Stimulated activated naive CD8-positive, alpha-beta T cell treated with anti-CD3 and anti-CD28 coated beads, Interleukin-15, Interleukin-2, amounts not matched to agents 100 ng/mL and 50 ng/mL, for 24 hours (primary cell): ENCODE data around the gene SPOCK2.

Experiments used
- H3K27ac Mint-ChIP-seq: one replicate; pipeline ENCODE4 v1.8.0; 2021; ENCODE audit warnings: mild to moderate bottlenecking, mixed read lengths
- H3K27me3 Mint-ChIP-seq: one replicate; pipeline ENCODE4 v1.8.0; 2021; ENCODE audit warnings: mixed read lengths
- H3K36me3 Mint-ChIP-seq: one replicate; pipeline ENCODE4 v1.8.0; 2021; ENCODE audit warnings: low read depth, mixed read lengths
- H3K4me1 Mint-ChIP-seq: one replicate; pipeline ENCODE4 v1.8.0; 2021; ENCODE audit warnings: low read depth, mixed read lengths
- H3K4me3 Mint-ChIP-seq: one replicate; pipeline ENCODE4 v1.8.0; 2021; ENCODE audit warnings: mild to moderate bottlenecking, mixed read lengths
- H3K9me3 Mint-ChIP-seq: one replicate; pipeline ENCODE4 v1.8.0; 2021; ENCODE audit warnings: mixed read lengths

The SPOCK2 gene

GRCh38 chr10:72086466-72087391 lies 1.6 kb downstream of the SPOCK2 start:
- Mint-ChIP-seq H3K36me3 (peaks cover 33% of the 10 kb centered on the region), H3K27ac (peak overlapping the region; percentile 81), H3K27me3 (no peaks in the 10 kb centered on the region), H3K9me3 (no peaks in the 10 kb centered on the region), H3K4me3 (peak overlapping the region; percentile 98), H3K4me1 (peaks cover 70% of the 10 kb centered on the region)

- H3K4me1 Mint-ChIP-seq = peaks cover 78% of the 10 kb centered on the region
- peak overlapping the region; percentile 98 for H3K4me3 Mint-ChIP-seq
- H3K36me3 Mint-ChIP-seq = peaks cover 33% of the 10 kb centered on the region
- peak overlapping the region; percentile 75 for H3K27ac Mint-ChIP-seq
- H3K27me3 Mint-ChIP-seq = no peaks in the 10 kb centered on the region
- no peaks in the 10 kb centered on the region for H3K9me3 Mint-ChIP-seq
Observed at GRCh38 chr10:72085864-72086465, 2.4 kb downstream of the SPOCK2 start.

- Mint-ChIP-seq H3K27me3 (no peaks in the 10 kb centered on the region), H3K9me3 (no peaks in the 10 kb centered on the region), H3K4me1 (peaks cover 83% of the 10 kb centered on the region), H3K36me3 (peaks cover 33% of the 10 kb centered on the region), H3K27ac (peak overlapping the region; percentile 16), H3K4me3 (peak overlapping the region; percentile 98)
Observed at GRCh38 chr10:72085166-72085565, 3.2 kb downstream of the SPOCK2 start.

- Mint-ChIP-seq H3K4me3 (peak overlapping the region; percentile 98), H3K27me3 (no peaks in the 10 kb centered on the region), H3K4me1 (peaks cover 83% of the 10 kb centered on the region), H3K36me3 (peaks cover 33% of the 10 kb centered on the region), H3K9me3 (no peaks in the 10 kb centered on the region), H3K27ac (peak overlapping the region; percentile 84)
Observed at GRCh38 chr10:72083790-72084459, 4.4 kb downstream of the SPOCK2 start.

GRCh38 chr10:72082856-72083789 lies 5.2 kb downstream of the SPOCK2 start:
- H3K4me3 Mint-ChIP-seq = peak overlapping the region; percentile 98
- peak overlapping the region; percentile 84 for H3K27ac Mint-ChIP-seq
- H3K36me3 Mint-ChIP-seq = peaks cover 35% of the 10 kb centered on the region
- peaks cover 81% of the 10 kb centered on the region for H3K4me1 Mint-ChIP-seq
- no peaks in the 10 kb centered on the region for H3K27me3 Mint-ChIP-seq
- no peaks in the 10 kb centered on the region for H3K9me3 Mint-ChIP-seq

- Mint-ChIP-seq H3K36me3 (peaks cover 34% of the 10 kb centered on the region), H3K27me3 (no peaks in the 10 kb centered on the region)
Observed at GRCh38 chr10:72081772-72082590, 6.4 kb downstream of the SPOCK2 start.

GRCh38 chr10:72081210-72081609 lies 7.1 kb downstream of the SPOCK2 start:
- H3K36me3 Mint-ChIP-seq = peaks cover 27% of the 10 kb centered on the region
- H3K27me3 Mint-ChIP-seq = no peaks in the 10 kb centered on the region
- no peaks in the 10 kb centered on the region for H3K9me3 Mint-ChIP-seq
- no peak overlapping the region for H3K4me3 Mint-ChIP-seq
- H3K27ac Mint-ChIP-seq = peak overlapping the region; percentile 87
- H3K4me1 Mint-ChIP-seq = peaks cover 93% of the 10 kb centered on the region

More at GRCh38 chr10:72081772-72082590, 6.4 kb downstream of the SPOCK2 start:
- H3K4me1 Mint-ChIP-seq = peaks cover 91% of the 10 kb centered on the region
- H3K9me3 Mint-ChIP-seq = no peaks in the 10 kb centered on the region
- H3K27ac Mint-ChIP-seq = peak overlapping the region; percentile 87
- H3K4me3 Mint-ChIP-seq = peak overlapping the region; percentile 32

GRCh38 chr10:72080042-72080975 lies 8.0 kb downstream of the SPOCK2 start:
- Mint-ChIP-seq H3K36me3 (peaks cover 21% of the 10 kb centered on the region), H3K27me3 (no peaks in the 10 kb centered on the region), H3K9me3 (no peaks in the 10 kb centered on the region), H3K27ac (peak overlapping the region; percentile 93), H3K4me3 (peak overlapping the region; percentile 55), H3K4me1 (peaks cover 94% of the 10 kb centered on the region)

- Mint-ChIP-seq H3K4me1 (peaks cover 95% of the 10 kb centered on the region), H3K9me3 (no peaks in the 10 kb centered on the region), H3K27ac (peak overlapping the region; percentile 93), H3K36me3 (peaks cover 13% of the 10 kb centered on the region), H3K4me3 (peak overlapping the region; percentile 55), H3K27me3 (no peaks in the 10 kb centered on the region)
Observed at GRCh38 chr10:72079356-72079755, 9.0 kb downstream of the SPOCK2 start.

- Mint-ChIP-seq H3K4me1 (peaks cover 93% of the 10 kb centered on the region), H3K27ac (peak overlapping the region; percentile 86), H3K9me3 (no peaks in the 10 kb centered on the region), H3K36me3 (peaks cover 16% of the 10 kb centered on the region), H3K4me3 (peak overlapping the region; percentile 10), H3K27me3 (no peaks in the 10 kb centered on the region)
Observed at GRCh38 chr10:72077275-72077990, 10.9 kb downstream of the SPOCK2 start.

- Mint-ChIP-seq H3K27ac (peak overlapping the region; percentile 90), H3K36me3 (peaks cover 22% of the 10 kb centered on the region), H3K9me3 (no peaks in the 10 kb centered on the region), H3K4me3 (peak overlapping the region; percentile 35), H3K27me3 (no peaks in the 10 kb centered on the region), H3K4me1 (peaks cover 88% of the 10 kb centered on the region)
Observed at GRCh38 chr10:72076756-72077155, 11.6 kb downstream of the SPOCK2 start.

- peak overlapping the region; percentile 55 for H3K4me3 Mint-ChIP-seq
- H3K27me3 Mint-ChIP-seq = no peaks in the 10 kb centered on the region
- peak overlapping the region; percentile 90 for H3K27ac Mint-ChIP-seq
- peaks cover 86% of the 10 kb centered on the region for H3K4me1 Mint-ChIP-seq
- H3K9me3 Mint-ChIP-seq = no peaks in the 10 kb centered on the region
- peaks cover 29% of the 10 kb centered on the region for H3K36me3 Mint-ChIP-seq
Observed at GRCh38 chr10:72075376-72076115, 12.8 kb downstream of the SPOCK2 start.
